Cardiac muscle cell (in vitro differentiated cells and primary cell): ENCODE measurements around the gene ACVR1. TPM values are rescaled to one million over a fixed set of nuclear protein-coding genes. Genes with fewer than 3 reads are reported as not detected.

Experiments used
- DNase-seq, 2 donors: peaks; one replicate each; pipeline versions ENCODE4 v3.0.0 to v3.0.0-alpha.2; 2010 to 2017; ENCODE audit warnings: low read depth in 1 of 2, low spot score in 1 of 2
- H3K27ac ChIP-seq: fragments of 200-600 bp; sonication (generic); 2 replicates; pipeline ENCODE4 v1.5.1; 2016
- H3K27me3 ChIP-seq: fragments of 200-600 bp; sonication (generic); 2 replicates; pipeline ENCODE4 v1.6.0; 2016; ENCODE audit warnings: control low read depth
- H3K36me3 ChIP-seq: fragments of 200-600 bp; sonication (generic); 2 replicates; pipeline ENCODE4 v1.5.1; 2016; ENCODE audit warnings: control low read depth
- H3K4me1 ChIP-seq: fragments of 200-600 bp; sonication (generic); 2 replicates; pipeline ENCODE4 v1.8.1; 2017; ENCODE audit warnings: low read depth, mild to moderate bottlenecking, mixed run types
- H3K4me3 ChIP-seq: fragments of 200-600 bp; sonication (generic); 2 replicates; pipeline ENCODE4 v1.5.1; 2016; ENCODE audit warnings: mild to moderate bottlenecking
- H3K9me3 ChIP-seq: fragments of 200-600 bp; sonication (generic); 2 replicates; pipeline ENCODE4 v1.5.1; 2017; ENCODE audit warnings: low read depth, mild to moderate bottlenecking, control low read depth
- CTCF ChIP-seq: IDR thresholded peaks from 2 replicates; pipeline ENCODE4 v1.5.1; 2012; ENCODE audit warnings: low read depth, mild to moderate bottlenecking, low read length
- polyA plus RNA-seq: library from polyadenylated mRNA; unstranded; fragments of >200 nt; fragmentation: Nextera tagmentation; extraction: Ambion mirVana; gene quantifications from 2 replicates; pipeline ENCODE4 v1.2.1, GENCODE V29; 2016
- total RNA-seq: library from RNA; depleted of rRNA; stranded (reverse); fragments of >200 nt; gene quantifications from 2 replicates; pipeline ENCODE4 v1.2.3, GENCODE V29; 2016

Gene ACVR1
- total and polyA plus RNA-seq, 2 experiments from 2014 or later, result 7.5 to 12.9 TPM

- Histone ChIP-seq H3K4me1 (peaks cover 39% of the 10 kb centered on the region), H3K27ac (no peak overlapping the region), H3K4me3 (no peak overlapping the region), H3K27me3 (no peaks in the 10 kb centered on the region), H3K36me3 (no peaks in the 10 kb centered on the region), H3K9me3 (no peaks in the 10 kb centered on the region)
- TF ChIP-seq CTCF, result no peak
- no peak for DNase-seq
These were observed 91.3 kb downstream of the ACVR1 start for GRCh38 chr2:157784823-157785175.

- no peak for TF ChIP-seq CTCF
These were observed 91.8 kb downstream of the ACVR1 start for GRCh38 chr2:157784169-157784822.

GRCh38 chr2:157783245-157783644 is 92.9 kb downstream of the ACVR1 start:
- DNase-seq, result no peak
- Histone ChIP-seq H3K27ac (no peak overlapping the region), H3K36me3 (no peaks in the 10 kb centered on the region), H3K4me1 (peaks cover 28% of the 10 kb centered on the region), H3K9me3 (no peaks in the 10 kb centered on the region), H3K4me3 (no peak overlapping the region), H3K27me3 (no peaks in the 10 kb centered on the region)
- TF ChIP-seq CTCF, result no peak

More at GRCh38 chr2:157784169-157784822, 91.8 kb downstream of the ACVR1 start:
- H3K27me3 ChIP-seq, result no peaks in the 10 kb centered on the region
- no peak overlapping the region for H3K27ac ChIP-seq
- peaks cover 34% of the 10 kb centered on the region for H3K4me1 ChIP-seq
- no peak overlapping the region for H3K4me3 ChIP-seq
- peak in 1 of 2 donors; percentile 40 for DNase-seq
- H3K9me3 ChIP-seq, result no peaks in the 10 kb centered on the region
- H3K36me3 ChIP-seq, result no peaks in the 10 kb centered on the region

GRCh38 chr2:157782057-157782845 is 93.9 kb downstream of the ACVR1 start:
- H3K27ac ChIP-seq, result no peak overlapping the region
- peak; percentile 38 for TF ChIP-seq CTCF
- DNase-seq, result peak; percentile 26 to 42
- H3K4me3 ChIP-seq, result no peak overlapping the region
- H3K27me3 ChIP-seq, result no peaks in the 10 kb centered on the region
- H3K9me3 ChIP-seq, result no peaks in the 10 kb centered on the region
- H3K4me1 ChIP-seq, result peaks cover 28% of the 10 kb centered on the region
- H3K36me3 ChIP-seq, result peaks cover 2% of the 10 kb centered on the region

GRCh38 chr2:157780211-157780610 is 95.9 kb downstream of the ACVR1 start:
- Histone ChIP-seq H3K36me3 (peaks cover 3% of the 10 kb centered on the region), H3K27me3 (no peaks in the 10 kb centered on the region), H3K4me1 (peaks cover 23% of the 10 kb centered on the region), H3K9me3 (no peaks in the 10 kb centered on the region), H3K4me3 (no peak overlapping the region), H3K27ac (no peak overlapping the region)
- DNase-seq, result no peak
- no peak for TF ChIP-seq CTCF
